Astrocyte of the cerebellum (primary cell): ENCODE results near the gene DOCK1.
A peak's percentile ranks its signal among the peaks of the same experiment; 100 is the strongest.

Experiments used
- DNase-seq: peaks from one replicate; pipeline ENCODE4 v3.0.0-alpha.2; 2011; ENCODE audit warnings: low read depth
- H3K4me3 ChIP-seq: 2 replicates; pipeline ENCODE4 v1.5.1; 2011; ENCODE audit warnings: mild to moderate bottlenecking, low read depth, low read length, moderate library complexity
- CTCF ChIP-seq: IDR thresholded peaks from 2 replicates; pipeline ENCODE4 v1.5.1; 2012; ENCODE audit warnings: low read length, low read depth, moderate library complexity, mild to moderate bottlenecking; ENCODE audit errors: missing control alignments
- in situ Hi-C: cut with HindIII; loops from 2 replicates; pipeline ENCODE4 v1.10.0; 2017; ENCODE audit warnings: low sequenced_read_pairs

DOCK1 gene

GRCh38 chr10:127405221-127405620 lies 500.0 kb downstream of the DOCK1 start:
- no peak for TF ChIP-seq CTCF
- peak; percentile 20 for DNase-seq
- H3K4me3 ChIP-seq: no peak overlapping the region
- in situ Hi-C loops: no loop called here

- no peak overlapping the region for H3K4me3 ChIP-seq
- TF ChIP-seq CTCF: no peak
- DNase-seq: no peak
- in situ Hi-C loops: no loop called here
Measured at GRCh38 chr10:127406018-127406550, 500.9 kb downstream of the DOCK1 start.

GRCh38 chr10:127407551-127407950 lies 502.3 kb downstream of the DOCK1 start:
- in situ Hi-C loops: no loop called here
- TF ChIP-seq CTCF: no peak
- no peak for DNase-seq
- H3K4me3 ChIP-seq: no peak overlapping the region

- DNase-seq: no peak
- TF ChIP-seq CTCF: no peak
- no peak overlapping the region for H3K4me3 ChIP-seq
- in situ Hi-C loops: no loop called here
Measured at GRCh38 chr10:127408112-127408710, 503.0 kb downstream of the DOCK1 start.

GRCh38 chr10:127408733-127409132 lies 503.5 kb downstream of the DOCK1 start:
- TF ChIP-seq CTCF: no peak
- in situ Hi-C loops: no loop called here
- no peak for DNase-seq
- no peak overlapping the region for H3K4me3 ChIP-seq

- in situ Hi-C loops: no loop called here
Measured at GRCh38 chr10:127410030-127410429, 504.8 kb downstream of the DOCK1 start.

More at GRCh38 chr10:127410030-127410429, 504.8 kb downstream of the DOCK1 start:
- TF ChIP-seq CTCF: no peak
- DNase-seq: no peak
- H3K4me3 ChIP-seq: no peak overlapping the region
